ENCODE measurements around the gene CIART.
"Not testable (repeated sequence)": the region's sequence is repeated elsewhere in the genome, so short reads cannot be mapped to it uniquely, and the experiment has no call there.

Gene CIART

GRCh38 chr1:150262388-150263320, 19.7 kb upstream of the CIART start:
- no peak for DNase-seq

- DNase-seq: no peak
Measured at GRCh38 chr1:150263549-150263948, 18.8 kb upstream of the CIART start.

GRCh38 chr1:150267896-150268295, 14.5 kb upstream of the CIART start:
- no peak for DNase-seq

- no peak for DNase-seq
Measured at GRCh38 chr1:150268340-150268704, 14.0 kb upstream of the CIART start.

- peak; percentile 96 for DNase-seq
Measured at GRCh38 chr1:150268705-150269403, 13.5 kb upstream of the CIART start, which contains the start of gene APH1A. Gene APH1A (minus strand): TSS chr1:150269016. CDS start chr1:150268810, 206 bp downstream.

- no peak for DNase-seq
Measured at GRCh38 chr1:150269451-150269850, 12.9 kb upstream of the CIART start.

- DNase-seq: no peak
Measured at GRCh38 chr1:150271291-150271959, 10.9 kb upstream of the CIART start.

- no peak for DNase-seq
Measured at GRCh38 chr1:150273311-150273710, 9.0 kb upstream of the CIART start.

GRCh38 chr1:150280138-150280707, 2.1 kb upstream of the CIART start:
- no peak for DNase-seq

DNA sequence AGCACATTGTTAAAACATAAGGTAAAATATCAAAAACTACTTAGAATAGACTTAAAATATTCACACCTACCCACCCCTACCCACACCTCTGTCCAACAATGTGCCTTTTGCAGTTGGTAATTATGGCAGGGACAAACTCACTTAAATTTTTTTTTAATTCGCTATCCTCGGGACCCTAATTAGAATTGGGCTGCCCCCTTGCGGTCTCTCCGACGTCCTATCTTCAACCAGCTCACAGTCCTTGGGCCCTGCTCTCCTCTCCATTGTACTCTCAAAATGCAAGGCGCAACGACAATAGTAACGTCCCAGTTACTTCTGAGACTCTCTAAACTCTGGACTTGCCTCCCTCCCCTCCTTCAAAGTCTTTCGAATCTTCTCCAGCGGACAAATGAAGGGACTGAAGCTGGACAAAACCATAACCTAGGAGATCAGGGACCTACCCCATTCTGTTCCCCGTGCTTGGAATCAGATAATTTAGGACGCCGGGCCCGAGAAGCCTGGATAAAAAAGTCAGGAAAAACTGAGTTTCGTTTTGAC, 1.1 kb upstream of the CIART start:
- DNase-seq: no peak

- peak; percentile 65 for DNase-seq
Measured at GRCh38 chr1:150282558-150282958, 204 bp downstream of the CIART start.

DNA sequence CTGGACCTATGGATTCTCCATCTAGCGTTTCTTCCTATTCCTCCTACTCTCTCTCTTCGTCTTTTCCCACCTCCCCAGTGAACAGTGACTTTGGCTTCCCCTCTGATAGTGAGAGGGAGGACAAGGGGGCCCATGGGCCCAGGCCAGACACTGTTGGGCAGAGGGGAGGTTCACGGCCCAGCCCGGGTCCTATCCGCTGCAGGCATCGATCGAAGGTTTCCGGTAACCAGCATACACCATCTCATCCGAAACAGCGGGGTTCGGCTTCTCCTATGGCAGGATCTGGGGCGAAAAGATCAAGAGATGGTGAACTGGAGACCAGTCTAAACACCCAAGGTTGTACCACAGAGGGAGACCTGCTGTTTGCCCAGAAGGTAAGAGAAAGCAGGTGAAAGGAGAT, 906 bp downstream of the CIART start:
- no peak for DNase-seq

- DNase-seq: no peak
Measured at GRCh38 chr1:150288382-150288781, 6.0 kb downstream of the CIART start.

DNA sequence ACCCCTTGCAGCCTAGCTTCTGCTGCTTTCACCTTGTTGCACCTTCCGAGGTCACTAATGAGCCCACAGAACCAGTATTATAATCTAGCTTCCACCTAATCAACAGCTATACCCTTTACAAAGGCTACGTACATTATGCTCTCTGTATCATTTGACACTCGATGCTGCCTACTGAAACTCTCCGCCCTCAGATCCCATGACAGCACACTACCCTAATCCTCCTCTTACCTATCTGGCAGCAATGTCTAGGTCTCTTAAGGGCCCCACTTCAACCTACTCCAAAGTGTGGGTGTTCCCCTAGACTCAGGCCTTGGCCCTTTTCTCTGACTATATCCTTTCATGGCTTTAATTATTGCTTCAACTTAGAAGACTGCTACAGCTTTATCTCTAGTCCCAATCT, 6.5 kb downstream of the CIART start:
- no peak for DNase-seq

DNA sequence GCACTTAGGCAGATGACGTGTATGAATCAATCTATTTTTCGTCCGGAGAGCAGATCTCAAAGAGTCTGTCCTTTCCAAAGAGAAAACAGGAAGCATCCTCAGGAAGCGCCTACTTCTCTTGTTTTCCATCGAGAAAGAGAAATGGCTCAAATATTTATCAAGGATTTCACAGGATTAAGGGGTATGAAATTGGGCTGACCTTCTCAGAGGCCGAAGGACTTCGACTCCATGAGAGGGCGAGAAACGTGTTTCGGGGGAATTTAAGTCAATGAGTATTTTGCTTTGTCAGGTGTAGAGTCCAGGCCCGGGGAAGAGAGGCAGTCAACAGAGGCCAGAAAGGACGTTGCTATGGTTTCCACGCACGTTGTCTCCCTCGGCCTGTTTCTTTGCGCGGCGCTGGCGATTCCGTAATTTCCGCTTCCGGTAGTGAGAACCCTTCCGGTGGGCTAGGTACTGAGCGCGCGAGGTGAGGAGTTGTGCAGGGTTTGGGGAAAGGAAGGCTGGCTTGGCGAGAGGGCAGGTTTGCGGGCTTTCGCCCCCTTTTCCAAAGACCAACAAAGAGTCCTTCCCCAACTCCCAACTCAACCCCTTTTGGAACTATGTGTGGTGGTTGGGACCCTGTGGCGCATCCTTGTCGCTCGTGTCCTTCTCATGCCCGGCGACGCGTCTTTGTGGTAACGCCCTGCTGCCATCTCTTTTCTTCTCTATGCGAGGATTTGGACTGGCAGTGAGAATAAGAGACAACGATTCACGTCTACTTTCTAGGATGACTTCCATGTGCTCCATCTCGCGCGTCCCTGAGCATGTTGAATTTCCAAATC, 11.3 kb downstream of the CIART start, which contains the start of gene MRPS21:
Gene MRPS21, plus strand, starts transcription at position 429 of the 821 bp plus-strand sequence. CDS start 506 bp downstream, outside the sequence.
- DNase-seq: peak; percentile 84

DNA sequence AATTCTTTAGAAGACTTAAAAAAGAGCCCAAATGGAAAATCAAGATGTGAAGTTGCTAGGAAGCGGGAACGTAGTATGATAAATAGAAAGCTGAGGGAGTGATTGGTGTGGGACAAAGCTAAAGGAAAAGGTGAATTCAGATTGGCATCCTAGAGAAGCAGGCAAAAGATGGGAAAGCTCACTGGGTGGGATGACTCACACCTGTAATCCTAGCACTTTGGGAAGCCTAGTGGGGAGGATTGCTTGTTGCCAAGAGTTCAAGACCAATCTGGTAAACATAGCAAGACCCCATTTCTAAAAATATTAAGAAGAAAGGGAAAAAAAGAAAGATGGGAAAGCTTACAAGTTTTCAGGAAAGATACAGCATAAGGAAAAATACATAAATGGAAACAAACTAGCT, 13.1 kb downstream of the CIART start:
- no peak for DNase-seq

- DNase-seq: no peak
Measured at GRCh38 chr1:150299716-150300115, 17.4 kb downstream of the CIART start.

GRCh38 chr1:150302338-150302737, 20.0 kb downstream of the CIART start:
- peak; percentile 44 for DNase-seq

DNA sequence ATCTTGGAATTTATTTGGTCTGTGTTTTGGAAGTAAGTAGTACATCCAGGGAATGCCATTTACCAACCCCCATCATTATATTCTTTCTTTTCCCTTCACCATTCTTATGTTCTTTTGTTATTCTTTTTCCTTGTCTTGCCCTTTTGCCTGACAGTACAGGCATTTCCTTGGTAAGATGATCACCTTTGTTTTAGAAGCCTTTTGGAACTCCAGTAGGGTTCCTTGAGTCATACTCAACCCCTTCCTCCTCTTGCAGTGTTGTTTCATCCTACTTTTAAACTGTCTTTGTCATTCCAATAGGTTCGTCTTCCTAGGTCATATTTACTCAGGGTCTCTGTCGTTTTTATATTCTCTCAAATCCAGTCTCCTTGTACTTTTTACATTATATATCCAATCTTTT, 20.5 kb downstream of the CIART start:
- no peak for DNase-seq

DNA sequence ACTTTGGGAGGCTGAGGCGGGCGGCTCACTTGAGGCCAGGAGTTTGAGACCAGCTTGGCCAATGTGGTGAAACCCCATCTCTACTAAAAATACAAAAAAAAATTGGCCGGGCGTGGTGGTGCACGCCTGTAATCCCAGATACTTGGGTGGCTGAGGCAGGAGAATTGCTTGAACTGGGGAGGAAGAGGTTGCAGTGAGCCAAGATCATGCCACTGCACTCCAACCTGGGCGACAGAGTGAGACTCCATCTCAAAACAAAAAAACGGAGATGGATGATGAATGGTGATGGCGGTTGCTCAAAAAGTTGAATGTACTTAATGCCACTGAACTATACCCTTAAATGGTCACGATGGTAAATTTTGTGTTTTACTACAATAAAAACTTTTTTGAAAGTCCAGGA, 26.2 kb downstream of the CIART start:
- not testable (repeated sequence) for DNase-seq

DNA sequence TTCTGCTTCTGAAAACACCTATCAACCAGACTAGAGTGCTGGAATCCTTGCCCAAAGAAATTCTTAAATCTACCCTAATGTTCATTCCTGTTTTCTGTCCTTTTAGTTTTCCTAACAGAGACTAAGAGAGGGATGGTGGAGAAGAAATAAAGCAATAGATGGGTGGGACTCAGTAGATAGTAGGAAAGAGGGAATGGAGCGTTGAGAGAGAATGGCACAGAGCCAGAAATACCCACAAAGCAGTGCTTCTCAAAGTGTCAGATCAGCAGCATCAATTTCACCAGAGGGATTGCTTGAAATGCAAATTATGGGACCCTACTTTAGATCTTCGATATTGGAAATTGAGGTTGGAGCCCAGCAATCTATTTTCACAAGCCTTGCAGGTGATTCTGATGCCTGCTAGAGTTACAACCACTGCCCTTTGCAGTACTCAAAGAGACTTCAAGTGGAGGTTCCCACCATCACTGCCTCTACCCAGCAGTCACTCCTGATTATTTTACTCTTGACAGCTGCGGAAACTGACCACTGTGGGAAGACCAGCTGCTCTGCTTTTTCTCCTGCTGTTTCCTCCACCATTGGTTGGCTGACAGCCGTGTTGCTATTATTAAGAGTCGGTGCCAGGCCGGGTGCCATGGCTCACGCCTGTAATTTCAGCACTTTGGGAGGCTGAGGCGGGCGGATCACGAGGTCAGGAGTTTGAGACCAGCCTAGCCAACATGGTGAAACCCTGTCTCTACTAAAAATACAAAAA, 27.6 kb downstream of the CIART start:
- DNase-seq: no peak

Data from NCI-H1048 (cell line).